ENCODE measurements around the gene DENND1A. TPM values are rescaled to one million over a fixed set of nuclear protein-coding genes. Genes with fewer than 3 reads are reported as not detected.

Gene DENND1A
- total RNA-seq, 1 donor from 2014 or later = 26.3 TPM

DNA sequence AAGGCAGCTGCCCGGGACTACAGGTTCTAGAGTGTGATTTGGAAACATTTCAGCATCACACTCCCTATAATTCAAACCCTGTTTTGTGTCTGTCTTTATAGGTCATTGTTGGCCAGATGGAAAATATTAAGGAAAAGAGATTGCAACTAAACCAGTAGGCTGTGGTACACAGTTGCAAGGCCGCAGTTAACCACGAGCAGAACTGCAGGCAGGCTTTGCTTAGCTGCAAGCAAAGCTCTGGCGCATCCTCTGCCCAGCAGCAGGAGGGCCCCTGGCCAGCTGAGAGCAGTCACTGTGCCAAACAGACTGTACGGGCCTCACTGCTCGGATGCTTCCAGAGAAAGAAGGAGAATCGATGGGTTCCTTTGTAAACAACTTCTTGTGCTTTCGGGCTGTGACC lies 204.5 kb downstream of the DENND1A start:
- DNase-seq (ENCODE audit: low spot score) = peak; percentile 40

DNA sequence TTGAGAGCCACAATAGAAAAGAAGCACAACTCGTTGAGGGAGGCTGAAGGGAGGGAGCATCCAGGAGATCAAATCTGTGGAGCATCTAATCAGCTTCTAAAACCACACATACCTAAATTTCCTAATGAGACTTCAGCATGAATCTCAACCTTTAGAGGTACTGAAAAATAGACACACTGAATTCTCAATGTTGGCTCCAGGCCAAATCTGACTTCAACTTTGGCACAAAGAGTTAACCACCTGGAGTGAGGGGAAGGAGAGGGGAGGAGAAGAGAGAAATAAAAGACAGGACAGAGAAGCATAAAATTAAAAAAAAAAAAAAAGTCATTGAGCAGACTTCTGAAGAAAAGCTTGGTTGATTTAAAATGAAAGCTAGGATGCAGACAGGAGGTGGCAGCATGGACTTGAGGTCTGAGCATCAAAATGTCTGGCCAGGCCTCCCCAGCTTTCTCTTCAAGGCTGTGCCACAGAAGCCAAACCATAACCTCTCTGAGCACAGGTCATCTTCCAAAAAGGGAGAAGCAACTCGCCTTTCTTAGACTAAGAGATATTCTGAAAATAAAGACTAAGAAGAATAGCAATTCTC lies 205.6 kb downstream of the DENND1A start:
- peak; percentile 30 for DNase-seq (ENCODE audit: low spot score)

DNA sequence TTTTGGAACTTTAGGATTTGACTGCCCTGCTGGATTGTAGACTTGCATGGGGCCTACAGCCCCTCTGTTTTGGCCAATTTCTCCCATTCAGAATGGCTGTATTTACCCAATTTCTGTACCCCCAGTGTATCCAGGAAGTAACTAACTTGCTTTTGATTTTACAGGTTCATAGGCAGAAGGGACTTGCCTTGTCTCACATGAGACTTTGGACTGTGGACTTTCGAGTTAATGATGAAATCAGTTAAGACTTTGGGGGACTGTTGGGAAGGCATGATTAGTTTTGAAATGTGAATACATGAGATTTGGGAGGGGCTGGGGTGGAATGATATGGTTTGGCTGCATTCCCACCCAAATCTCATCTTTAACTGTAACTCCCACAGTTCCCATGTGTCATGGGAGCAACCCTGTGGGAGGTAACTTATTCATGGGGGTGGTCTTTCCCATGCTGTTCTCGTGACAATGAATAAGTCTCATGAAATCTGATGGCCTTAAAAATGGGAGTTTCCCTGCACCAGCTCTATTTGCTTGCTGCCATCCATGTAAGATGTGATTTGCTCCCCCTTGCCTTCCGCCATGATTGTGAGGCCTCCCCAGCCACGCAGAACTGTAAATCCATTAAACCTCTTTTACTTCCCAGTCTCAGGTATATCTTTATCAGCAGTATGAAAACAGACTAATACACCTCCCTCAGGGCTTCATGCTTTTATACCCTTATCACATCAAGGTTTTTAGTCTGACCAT lies 206.6 kb downstream of the DENND1A start:
- no peak for DNase-seq (ENCODE audit: low spot score)

DNA sequence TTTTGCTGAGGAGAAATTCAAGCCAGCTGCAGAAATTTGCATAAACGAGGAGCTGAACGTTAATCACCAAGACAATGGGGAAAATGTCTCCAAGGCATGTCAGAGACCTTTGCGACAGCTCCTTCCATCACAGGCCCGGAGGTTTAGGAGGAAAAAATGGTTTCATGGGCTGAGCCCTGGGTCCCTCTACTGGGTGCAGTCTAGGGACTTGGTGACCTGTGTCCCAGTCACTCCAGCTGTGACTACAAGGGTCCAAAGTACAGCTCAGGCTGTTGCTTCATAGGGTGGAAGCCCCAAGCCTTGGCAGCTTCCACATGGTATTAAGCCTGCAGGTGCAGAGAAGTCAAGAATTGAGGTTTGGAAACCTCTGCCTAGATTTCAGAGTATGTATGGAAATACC lies 207.5 kb downstream of the DENND1A start:
- DNase-seq (ENCODE audit: low spot score) = no peak

DNA sequence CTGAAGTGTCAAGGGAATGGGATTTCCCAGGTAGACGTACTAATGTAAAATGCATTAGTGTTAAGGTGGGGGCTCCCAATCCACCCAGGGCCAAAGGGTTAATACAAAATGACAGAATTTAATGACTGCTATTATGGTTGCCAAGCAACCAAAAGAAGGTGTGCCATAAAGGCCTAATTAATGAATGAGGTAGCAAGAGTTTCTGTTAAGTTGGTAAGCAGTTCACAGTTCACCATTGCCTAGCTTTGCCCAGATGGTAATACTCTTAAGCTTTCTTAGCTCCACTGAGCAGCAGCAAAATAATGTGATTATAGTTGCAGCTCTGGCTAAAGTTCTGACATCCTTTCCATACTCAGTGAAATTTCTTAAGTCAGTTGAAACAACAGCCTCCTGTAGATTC lies 211.7 kb downstream of the DENND1A start:
- DNase-seq (ENCODE audit: low spot score) = no peak

DNA sequence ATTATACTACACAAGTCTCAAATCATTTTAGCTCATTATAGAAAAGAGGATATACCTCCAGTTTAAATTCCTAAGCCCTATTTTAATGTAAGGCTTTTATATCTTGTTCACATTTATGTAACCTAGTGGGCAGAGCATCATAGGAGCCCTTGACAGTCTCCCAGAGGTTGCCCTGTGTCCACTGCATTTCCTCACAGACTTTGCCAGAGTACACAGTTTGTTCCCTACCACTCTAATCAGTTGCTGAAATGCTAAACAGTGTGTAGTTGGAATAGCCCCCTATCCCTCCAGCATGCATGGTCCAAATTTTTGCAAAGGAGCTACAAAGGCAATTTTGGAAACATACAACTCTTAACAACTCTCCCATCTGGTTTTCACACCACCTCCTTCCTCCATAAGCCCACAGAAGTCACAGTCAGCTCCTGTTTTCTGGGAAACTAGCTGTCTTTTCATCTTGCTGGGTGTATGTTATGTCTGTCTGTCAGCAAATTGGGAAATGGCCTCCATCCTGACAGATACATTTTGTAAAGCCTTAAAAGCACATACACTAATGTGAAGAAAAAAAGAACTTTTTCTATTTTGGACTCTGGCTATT lies 212.2 kb downstream of the DENND1A start:
- DNase-seq (ENCODE audit: low spot score) = no peak

DNA sequence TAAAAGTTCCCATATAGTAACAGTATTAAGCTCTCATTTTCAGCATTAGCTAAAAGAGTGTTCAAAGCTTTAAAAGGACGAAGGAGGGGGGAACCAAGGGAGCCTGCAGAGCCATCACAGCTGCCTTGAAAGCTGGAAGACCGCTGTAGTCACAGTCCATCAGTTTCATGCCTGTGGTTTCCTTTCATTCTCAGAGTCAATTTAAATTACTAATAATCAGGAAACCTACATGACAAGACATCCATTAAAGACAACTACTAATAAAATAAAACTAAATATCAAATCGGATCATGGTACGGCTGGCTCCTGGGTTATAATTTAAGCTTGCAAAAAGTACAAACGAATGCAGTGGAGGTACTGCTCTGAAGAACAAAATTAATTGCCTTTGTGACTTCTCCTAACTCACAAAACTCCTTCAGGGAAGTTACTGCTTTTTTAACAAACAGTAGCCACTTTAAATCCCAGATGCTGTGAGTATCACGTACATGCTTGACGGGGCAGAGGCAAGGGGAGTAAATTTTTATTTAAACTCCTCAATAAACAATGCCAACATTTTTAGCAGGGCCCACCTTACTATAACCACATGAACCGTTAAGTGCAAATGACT lies 213.5 kb downstream of the DENND1A start:
- DNase-seq (ENCODE audit: low spot score) = no peak

DNA sequence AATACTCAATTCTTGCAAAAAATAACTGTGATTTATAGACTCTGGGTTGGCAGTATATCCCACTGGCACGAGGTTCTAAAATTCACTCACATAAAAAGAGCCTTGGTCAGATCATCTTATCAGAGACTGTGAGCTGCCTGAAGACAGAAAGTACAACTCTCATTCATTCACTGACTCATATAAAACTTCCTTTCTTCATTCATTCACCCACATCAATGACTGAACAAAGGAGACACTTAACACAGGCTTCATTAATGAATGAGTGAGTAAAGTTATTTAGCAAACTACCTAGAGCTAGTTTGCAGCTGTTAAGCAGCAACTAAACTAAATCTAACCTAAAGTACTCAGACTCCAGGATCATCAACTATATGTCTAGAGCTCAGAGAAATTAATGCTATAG lies 214.7 kb downstream of the DENND1A start:
- DNase-seq (ENCODE audit: low spot score) = no peak

DNA sequence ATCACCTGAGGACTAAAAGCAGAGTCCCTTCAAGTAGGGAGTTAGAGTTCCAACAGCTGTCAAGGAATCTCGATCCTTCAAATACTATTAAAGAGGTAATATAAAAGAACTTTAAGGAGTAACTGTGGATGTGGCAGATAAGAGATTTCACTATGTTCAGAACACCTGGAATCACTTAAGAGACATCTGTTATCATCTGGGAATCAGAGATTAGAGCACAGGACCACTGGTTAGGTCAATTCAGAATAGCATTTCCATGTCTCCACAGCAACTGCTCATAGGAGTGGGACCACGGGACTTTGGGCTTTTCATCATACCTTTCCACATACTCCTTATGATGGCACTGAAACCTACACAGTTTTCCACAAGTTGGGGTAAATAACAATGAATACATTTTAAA lies 216.6 kb downstream of the DENND1A start:
- DNase-seq (ENCODE audit: low spot score) = no peak

DNA sequence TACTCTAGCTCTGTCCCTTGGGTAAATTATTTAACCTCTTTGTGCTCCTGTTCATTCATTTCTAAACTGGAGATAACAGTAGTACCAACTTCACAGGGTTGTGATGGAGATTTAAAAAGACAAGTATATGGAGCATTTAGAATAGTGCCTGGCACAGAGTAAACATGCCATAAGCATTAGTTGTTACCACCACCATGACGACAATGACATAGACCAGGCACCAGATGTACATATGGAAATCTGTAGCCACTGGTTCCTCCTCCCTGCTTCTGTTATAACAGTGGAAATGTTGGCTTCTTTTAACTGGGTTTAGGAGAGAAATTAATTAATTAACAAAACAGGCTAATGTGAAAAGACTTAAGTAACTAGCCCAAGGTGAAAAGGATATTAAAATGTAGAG lies 217.5 kb downstream of the DENND1A start:
- no peak for DNase-seq (ENCODE audit: low spot score)

DNA sequence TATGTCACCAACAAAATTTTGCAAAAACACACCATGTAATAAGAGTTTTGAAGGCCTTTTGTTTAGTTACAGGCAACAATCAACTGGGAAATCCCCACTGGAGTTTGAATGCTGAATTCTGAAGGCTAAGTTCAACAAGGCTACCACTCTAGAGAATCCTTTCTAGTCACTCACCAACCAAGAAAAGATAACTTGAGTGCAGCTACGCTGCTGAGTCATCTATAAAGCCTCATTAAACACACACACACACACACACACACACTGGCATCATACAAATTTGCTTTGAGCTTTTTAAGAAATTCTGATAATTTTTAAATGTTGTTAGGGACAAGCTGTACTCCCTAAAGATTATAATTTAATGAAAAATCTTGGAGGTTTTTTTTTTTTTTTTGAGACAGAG lies 219.6 kb downstream of the DENND1A start:
- no peak for DNase-seq (ENCODE audit: low spot score)

DNA sequence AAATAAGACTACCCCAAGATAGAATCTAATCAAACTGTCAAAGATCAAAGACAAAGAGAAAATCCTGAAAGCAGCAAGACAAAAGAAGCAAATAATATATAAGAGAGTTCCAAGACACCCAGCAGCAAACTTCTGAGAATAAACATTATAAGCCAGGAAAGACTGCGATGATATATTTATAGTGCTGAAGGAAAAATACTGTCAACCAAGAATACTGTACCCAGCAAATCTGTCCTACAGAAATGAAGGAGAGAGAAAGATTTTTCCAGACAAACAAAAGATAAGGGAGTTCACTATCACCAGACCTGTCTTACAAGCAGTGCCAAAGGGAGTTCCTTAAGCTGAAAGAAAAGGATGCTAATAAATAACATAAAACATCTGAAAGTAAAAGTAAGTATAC lies 227.4 kb downstream of the DENND1A start:
- no peak for DNase-seq (ENCODE audit: low spot score)

DNA sequence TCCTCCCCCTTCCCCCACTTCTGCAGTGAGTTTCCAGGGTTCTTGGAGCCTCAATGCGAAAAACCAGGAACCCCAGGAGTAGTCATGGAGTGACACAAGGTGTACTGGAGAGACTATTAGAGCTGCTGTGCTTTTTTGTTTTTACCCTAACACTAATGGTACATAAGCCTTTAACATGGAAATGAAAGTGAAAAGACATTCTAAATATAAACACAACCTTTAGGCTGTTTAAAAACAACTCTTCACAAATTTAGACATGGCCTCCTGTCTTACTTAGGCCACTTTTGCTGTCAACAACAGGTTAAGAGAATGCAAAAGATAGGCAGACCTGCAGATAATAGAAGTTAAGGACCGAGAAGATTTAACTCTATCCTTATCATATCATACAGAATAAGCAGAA lies 232.2 kb downstream of the DENND1A start:
- DNase-seq (ENCODE audit: low spot score) = no peak

DNA sequence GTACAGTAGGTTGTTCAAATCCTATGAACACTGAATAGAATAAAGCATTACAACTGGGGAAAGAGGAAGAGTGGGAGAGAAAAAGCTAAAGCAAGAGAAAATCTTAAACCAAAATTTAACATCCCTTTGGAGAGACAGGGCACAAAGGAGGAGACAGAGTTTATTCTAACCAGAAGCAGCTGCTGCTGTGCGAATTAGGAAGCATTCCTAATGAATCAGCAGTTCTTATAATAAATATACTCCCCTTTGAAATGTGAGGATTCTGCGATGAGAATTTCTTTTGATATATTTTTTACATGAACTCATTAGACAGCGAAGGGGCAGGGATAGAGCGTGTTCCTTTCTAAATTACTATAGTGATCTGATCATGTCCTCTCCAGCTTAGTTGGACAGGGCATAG lies 233.4 kb downstream of the DENND1A start:
- no peak for DNase-seq (ENCODE audit: low spot score)

DNA sequence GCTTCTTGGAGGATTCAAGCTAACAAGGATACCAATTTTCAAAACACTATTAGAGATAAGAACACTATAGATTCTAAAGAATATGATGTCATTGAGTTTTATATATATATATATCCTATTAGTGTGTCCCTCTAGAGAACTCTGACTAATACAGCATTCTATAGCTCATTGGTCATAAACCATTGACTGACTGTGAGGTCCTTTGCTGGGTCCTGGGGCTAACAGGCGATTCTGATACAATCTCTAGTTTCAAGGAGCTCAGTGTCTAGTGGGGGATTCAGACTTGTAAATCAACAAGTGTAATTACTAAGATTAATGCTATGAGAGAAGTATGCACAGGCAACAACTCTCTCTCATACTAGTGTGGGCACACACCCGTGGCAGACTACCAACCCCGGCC lies 234.5 kb downstream of the DENND1A start:
- no peak for DNase-seq (ENCODE audit: low spot score)

DNA sequence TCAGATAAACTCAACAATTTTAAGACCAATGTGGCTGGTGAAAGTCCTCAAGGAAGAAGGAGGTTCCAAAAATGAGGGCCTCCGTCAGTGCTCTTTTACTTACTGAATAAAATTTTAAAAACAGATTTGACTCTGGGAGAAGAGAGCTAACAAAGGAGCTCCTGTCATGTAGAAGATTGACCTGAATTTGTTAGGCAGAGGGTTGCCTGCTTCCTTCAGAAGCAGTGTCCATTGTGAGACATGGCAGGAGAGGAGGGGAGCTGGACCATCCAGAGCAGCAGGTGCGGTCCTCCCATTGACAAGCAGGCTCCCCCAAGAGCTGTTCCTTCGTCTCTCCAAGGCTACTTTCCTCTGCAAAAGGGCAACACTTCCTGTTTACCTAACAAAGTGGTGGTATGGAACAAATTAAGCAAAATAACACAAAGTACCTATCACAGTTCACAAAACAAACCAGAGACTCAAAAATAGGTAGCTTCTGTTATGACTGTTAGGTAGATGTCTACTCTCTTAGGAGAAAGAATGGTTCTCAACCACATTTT lies 238.1 kb downstream of the DENND1A start:
- DNase-seq (ENCODE audit: low spot score) = no peak

DNA sequence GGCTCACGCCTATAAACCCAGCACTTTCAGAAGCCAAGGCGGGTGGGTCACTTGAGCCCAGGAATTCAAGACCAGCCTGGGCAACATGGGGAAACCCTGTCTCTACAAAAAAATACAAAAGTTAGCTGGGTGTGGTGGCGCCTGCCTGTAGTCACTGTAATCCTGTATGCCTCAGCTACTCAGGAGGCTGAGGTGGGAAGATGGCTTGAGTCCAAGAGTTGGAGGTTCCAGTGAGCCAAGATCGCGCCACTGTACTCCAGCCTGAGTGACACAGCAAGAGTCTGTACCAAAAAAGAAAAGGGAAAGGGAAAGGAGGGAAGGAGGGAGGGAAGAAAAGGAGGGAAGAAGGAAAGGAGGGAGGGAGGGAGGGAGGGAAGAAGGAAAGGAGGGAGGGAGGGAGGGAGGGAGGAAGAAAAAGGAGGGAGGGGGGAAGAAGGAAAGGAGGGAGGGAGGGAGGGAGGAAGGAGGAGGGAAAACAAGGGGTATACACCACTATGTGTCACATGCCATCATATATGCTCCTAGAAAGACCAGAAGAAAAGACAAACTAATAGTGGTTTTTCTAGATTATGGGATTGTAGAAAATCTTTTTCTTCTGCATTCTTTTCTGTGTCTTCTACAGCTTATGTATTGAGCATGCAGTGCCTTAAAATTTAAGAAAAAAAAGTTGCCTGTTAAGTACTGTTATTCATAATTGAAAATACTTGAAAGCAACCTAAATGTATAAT lies 240.1 kb downstream of the DENND1A start:
- no peak for DNase-seq (ENCODE audit: low spot score)

DNA sequence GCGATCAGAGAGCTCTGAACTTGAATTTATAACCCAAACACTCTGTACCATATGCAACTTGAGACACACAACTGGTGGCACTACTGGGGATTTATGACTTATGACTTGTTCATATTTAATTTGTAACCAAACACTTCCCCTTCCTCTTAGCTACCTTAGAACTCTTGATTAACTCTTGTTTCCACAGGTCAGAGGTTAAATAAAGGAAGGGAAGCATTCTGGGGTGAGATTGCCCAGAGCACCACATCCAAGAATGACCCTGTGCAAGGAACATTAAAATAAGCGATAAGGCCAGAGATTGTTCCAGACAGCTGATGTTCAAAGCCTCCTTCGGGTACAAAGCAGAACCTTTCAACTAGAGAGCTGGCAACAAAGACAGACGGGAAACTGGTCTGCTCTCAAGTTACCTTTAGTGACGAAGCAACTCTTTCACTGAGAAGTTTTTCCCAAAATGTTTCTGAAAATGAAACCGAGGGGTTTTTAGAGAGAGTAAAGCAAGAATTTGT lies 242.6 kb downstream of the DENND1A start:
- DNase-seq (ENCODE audit: low spot score) = no peak

DNA sequence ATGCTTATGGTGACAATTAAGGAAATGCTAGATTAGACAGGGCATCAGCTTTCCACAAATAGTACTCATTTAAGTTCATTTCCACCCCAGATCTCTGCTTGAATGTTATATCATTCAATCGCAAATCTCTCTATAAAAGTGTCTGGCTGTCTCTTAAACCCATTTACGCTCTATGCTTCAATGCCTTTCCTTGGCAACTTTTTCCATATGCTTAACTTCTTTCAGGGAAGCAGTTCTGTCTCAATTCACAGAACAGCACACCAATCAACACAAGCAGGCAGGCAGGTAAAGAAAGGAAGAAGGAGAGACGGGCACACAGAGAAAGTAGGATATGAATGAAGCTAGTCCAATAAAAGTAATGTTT lies 243.1 kb downstream of the DENND1A start:
- no peak for DNase-seq (ENCODE audit: low spot score)

DNA sequence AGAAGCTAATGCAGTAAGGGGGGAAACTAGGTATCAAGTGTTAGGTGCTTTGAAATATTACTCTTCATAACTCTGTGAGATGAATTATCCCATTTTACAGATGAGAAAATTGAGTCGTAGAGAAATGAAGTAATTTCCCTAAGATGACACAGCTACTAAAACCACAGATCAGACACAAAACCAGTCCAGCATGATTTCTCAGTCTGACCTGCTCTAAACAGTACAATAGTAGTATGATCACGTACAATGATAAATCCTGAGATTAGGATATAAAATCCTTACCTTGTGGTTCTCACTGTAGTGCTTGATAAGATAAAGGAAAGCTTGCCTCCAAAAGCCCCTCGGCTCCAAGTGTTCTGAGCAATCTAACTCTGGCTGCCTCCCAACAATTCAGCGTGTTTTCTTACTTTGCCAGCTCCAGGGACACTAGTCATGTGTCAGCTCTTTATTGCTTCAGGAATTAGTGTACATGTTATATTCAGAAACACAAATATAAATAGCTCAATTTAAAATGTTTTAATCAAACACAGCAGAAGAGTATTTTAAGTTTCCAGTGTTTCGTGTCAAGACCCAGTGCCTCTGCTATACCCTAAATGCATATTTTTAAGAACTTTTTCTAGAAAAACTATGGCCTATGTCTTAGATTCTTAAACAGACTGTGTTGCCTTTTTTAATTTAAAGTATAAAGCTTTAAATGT lies 243.6 kb downstream of the DENND1A start:
- no peak for DNase-seq (ENCODE audit: low spot score)

DNA sequence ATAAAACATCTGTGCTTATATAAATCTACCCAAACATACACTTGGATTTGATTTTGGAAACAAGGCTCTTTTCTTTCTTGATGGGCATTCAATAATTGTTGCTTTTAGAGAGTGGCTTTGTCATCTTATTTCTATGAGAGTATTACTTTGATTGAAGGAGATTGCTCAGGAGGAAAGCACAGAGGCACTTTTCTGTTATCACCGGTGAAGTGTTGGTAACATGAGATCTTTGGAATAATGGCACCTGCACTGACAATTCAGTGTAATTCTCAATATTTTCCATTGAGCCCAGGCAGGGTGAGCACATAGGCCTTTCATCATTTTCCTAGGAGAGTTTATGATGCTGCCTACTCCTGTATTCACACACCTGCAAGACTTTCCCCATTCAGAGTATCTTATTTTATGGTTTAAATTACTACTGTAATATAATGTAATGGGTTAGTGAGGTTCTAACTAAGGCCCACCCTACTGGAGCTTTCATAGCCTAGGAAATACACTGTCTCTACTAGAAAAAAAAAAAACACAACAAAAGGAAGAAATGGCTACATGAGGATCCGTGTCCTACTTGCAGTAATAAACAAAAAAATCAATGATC lies 244.3 kb downstream of the DENND1A start:
- DNase-seq (ENCODE audit: low spot score) = no peak
